Measurements from ENCODE around the gene KRTAP3-1. TPM values are rescaled to one million over a fixed set of nuclear protein-coding genes. Genes with fewer than 3 reads are reported as not detected.
"Not testable (repeated sequence)": the region's sequence is repeated elsewhere in the genome, so short reads cannot be mapped to it uniquely, and the experiment has no call there.

The KRTAP3-1 gene
- total and polyA plus RNA-seq, 7 donors = not detected

DNA sequence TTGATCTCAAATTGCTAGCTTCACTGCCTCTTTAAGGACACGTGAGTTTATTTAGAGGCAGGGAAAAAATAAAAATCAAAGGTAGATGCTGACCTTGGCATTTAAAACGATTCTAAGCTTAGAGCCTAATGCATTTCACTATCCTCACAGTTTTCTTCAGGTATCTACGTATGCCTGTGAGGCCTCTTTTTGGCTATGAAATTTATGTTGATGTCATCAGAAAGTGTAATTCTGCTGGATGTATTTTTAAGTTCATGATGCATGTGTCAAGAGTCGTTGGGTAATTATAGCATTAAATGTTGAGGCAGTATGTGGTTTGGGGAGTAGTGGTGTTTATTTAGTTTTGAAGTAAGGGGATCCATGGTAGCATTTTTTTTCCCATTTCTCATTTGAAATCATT lies 5.0 kb downstream of the KRTAP3-1 start:
- no peaks in the 10 kb centered on the region for H3K9me3 ChIP-seq
- 75 to 77% methylated on average over 4 of the region's 4 CpGs for WGBS, 2 donors
- no peaks in the 10 kb centered on the region for H3K36me3 ChIP-seq
- intact Hi-C loops (cut with DNase I) = no loop called here
- no peaks in the 10 kb centered on the region for H3K4me1 ChIP-seq
- TF ChIP-seq, protein P1, sequence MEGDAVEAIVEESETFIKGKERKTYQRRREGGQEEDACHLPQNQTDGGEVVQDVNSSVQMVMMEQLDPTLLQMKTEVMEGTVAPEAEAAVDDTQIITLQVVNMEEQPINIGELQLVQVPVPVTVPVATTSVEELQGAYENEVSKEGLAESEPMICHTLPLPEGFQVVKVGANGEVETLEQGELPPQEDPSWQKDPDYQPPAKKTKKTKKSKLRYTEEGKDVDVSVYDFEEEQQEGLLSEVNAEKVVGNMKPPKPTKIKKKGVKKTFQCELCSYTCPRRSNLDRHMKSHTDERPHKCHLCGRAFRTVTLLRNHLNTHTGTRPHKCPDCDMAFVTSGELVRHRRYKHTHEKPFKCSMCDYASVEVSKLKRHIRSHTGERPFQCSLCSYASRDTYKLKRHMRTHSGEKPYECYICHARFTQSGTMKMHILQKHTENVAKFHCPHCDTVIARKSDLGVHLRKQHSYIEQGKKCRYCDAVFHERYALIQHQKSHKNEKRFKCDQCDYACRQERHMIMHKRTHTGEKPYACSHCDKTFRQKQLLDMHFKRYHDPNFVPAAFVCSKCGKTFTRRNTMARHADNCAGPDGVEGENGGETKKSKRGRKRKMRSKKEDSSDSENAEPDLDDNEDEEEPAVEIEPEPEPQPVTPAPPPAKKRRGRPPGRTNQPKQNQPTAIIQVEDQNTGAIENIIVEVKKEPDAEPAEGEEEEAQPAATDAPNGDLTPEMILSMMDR (IDR thresholded peaks at IDR 0.05) = no peak
- no peak for TF ChIP-seq POLR2AphosphoS5 (IDR thresholded peaks at IDR 0.05)
- no peak for TF ChIP-seq EP300 (IDR thresholded peaks at IDR 0.05)
- no peak for TF ChIP-seq POLR2A (IDR thresholded peaks at IDR 0.05)
- H3K4me3 ChIP-seq = no peak overlapping the region
- no peak for DNase-seq
- no peak overlapping the region for H3K27ac ChIP-seq
- no peaks in the 10 kb centered on the region for H3K27me3 ChIP-seq

DNA sequence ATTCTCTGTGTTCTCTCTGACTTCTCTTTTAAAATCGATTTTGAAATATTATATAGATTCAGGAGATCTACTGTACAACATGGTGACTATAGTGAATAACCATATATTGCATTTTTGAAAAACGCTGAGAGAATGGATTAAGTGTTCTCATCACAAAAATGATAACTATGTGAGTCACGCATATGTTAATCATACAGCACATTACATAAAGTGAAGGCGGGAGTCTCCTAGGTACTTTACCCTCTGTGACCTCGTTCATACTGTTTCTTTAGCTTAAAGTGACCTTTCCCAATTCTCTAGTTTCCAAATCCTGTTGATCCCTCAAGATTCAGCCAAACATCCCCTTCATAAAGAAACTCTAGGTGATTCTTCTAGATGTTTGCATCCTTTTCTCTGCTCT lies 6.1 kb downstream of the KRTAP3-1 start:
- H3K36me3 ChIP-seq = no peaks in the 10 kb centered on the region

DNA sequence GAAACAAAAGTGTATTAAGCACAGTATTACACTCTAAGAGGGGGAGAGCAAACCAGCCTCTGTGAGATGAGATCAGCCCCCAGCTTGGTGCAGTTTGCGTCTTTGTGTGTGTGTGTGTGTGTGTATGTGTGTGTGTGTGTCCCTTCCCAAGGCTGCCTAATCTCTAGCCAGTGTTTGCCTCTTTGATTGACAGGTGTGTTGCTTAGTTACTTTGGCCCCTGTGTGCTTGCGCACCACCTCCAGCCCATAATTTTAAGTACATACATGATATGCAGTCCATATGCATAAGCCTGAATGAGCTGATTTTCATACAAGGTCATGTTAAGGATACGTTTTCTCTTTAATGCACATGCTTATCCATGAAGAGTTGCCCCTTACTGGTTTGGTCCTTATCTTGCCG lies 7.1 kb downstream of the KRTAP3-1 start:
- DNase-seq = no peak
- Histone ChIP-seq H3K27ac (no peak overlapping the region), H3K4me3 (no peak overlapping the region), H3K9me3 (no peaks in the 10 kb centered on the region), H3K4me1 (no peaks in the 10 kb centered on the region), H3K36me3 (no peaks in the 10 kb centered on the region), H3K27me3 (no peaks in the 10 kb centered on the region)
- no peak for TF ChIP-seq EP300 (IDR thresholded peaks at IDR 0.05)
- intact Hi-C loops (cut with DNase I) = no loop called here
- WGBS, 2 donors = 81 to 91% methylated on average over 4 of the region's 4 CpGs

More for the DNA sequence above, 6.1 kb downstream of the KRTAP3-1 start:
- Histone ChIP-seq H3K27ac (no peak overlapping the region), H3K9me3 (no peaks in the 10 kb centered on the region), H3K27me3 (no peaks in the 10 kb centered on the region), H3K4me3 (no peak overlapping the region), H3K4me1 (no peaks in the 10 kb centered on the region)
- DNase-seq = no peak
- TF ChIP-seq, protein P1 (IDR thresholded peaks at IDR 0.05) = no peak
- TF ChIP-seq POLR2AphosphoS5 (IDR thresholded peaks at IDR 0.05) (no peak), EP300 (IDR thresholded peaks at IDR 0.05) (no peak), POLR2A (IDR thresholded peaks at IDR 0.05) (no peak)
- WGBS, 2 donors = 34 to 69% methylated on average over 5 of the region's 5 CpGs
- intact Hi-C loops (cut with DNase I) = no loop called here

DNA sequence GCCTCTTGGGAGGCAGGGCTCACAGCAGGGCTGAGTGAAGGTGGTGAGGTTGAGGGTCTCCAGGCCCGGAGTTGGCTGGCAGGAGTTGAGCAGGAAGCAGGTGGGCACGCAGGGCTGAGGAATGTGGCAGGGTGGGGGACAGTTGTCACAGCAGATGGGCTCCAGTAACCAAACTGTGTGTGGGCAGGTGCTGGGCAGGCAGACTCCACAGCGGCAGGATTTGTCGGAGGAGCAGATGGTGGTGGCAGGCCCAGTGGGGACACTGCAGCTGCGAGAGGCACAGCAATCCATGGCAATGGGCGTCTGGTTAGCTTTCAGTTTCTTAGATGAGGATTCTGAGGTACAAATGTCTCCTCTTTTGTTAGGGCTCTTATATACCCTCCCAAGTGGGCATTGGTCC lies 9.4 kb downstream of the KRTAP3-1 start, which contains the start of gene KRTAP3-2:
KRTAP3-2 (minus strand) TSS at position 344 of the 400 bp plus-strand sequence; CDS start at position 291, 53 bp downstream.
- H3K4me3 ChIP-seq; H3K4me1 ChIP-seq; H3K27me3 ChIP-seq; H3K36me3 ChIP-seq; H3K27ac ChIP-seq; intact Hi-C loops (cut with DNase I); H3K9me3 ChIP-seq; DNase-seq: not testable (repeated sequence)
- WGBS, 2 donors = 84 to 92% methylated on average over 6 of the region's 6 CpGs

DNA sequence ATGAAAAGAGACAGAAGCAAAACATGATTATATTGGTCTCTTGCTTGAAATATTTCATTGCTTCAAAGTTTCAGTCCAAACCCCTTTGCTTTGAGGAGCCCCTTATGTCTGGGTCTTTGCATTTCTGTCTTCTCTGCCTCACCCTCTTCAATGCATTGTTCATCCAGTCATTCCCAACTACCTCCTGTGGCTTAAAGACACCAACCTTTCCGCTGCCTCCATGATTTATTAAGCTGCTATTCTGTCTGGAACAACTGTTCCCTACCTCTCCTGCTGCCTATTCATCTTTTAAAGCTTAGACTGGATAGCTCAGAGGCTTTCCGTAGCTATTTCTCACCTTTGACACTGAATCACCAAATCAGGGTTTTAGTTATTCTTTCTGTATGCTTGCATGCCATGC lies 11.6 kb downstream of the KRTAP3-1 start:
- no peaks in the 10 kb centered on the region for H3K4me1 ChIP-seq
- DNase-seq = no peak
- H3K36me3 ChIP-seq = no peaks in the 10 kb centered on the region
- H3K4me3 ChIP-seq = no peak overlapping the region
- H3K27ac ChIP-seq = no peak overlapping the region
- no peak for TF ChIP-seq POLR2A (IDR thresholded peaks at IDR 0.05)
- TF ChIP-seq EP300 (IDR thresholded peaks at IDR 0.05) = no peak
- TF ChIP-seq, protein P1 (IDR thresholded peaks at IDR 0.05) = no peak
- TF ChIP-seq POLR2AphosphoS5 (IDR thresholded peaks at IDR 0.05) = no peak
- no peaks in the 10 kb centered on the region for H3K9me3 ChIP-seq
- H3K27me3 ChIP-seq = no peaks in the 10 kb centered on the region
- intact Hi-C loops (cut with DNase I) = no loop called here
- WGBS, 2 donors = 80 to 88% methylated on average over 2 of the region's 2 CpGs

DNA sequence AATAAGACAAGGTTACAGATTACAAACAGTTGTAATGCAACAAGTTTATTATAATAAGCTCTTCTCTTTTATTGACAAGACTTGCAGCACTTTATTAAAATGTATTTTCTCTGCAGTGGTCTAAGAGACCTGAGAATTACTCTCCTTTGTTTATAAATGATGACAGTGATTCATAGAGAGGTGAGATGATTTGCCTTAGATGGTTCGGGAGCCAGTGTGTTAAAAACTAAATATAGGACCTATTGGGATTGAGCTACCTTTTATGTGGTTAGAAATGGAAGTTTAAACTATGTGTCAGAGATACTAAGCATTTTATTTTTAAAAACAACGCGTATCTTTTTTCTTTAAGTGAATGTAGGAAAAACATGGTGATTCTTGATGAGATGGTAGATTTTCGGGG lies 12.1 kb downstream of the KRTAP3-1 start:
- no peak overlapping the region for H3K4me3 ChIP-seq
- TF ChIP-seq, protein P1 (IDR thresholded peaks at IDR 0.05) = no peak
- TF ChIP-seq POLR2AphosphoS5 (IDR thresholded peaks at IDR 0.05) (no peak), POLR2A (IDR thresholded peaks at IDR 0.05) (no peak), EP300 (IDR thresholded peaks at IDR 0.05) (no peak)
- H3K4me1 ChIP-seq = no peaks in the 10 kb centered on the region
- WGBS, 2 donors = 82 to 90% methylated on average over 4 of the region's 4 CpGs
- H3K36me3 ChIP-seq = no peaks in the 10 kb centered on the region
- H3K27ac ChIP-seq = no peak overlapping the region
- H3K9me3 ChIP-seq = no peaks in the 10 kb centered on the region
- intact Hi-C loops (cut with DNase I) = no loop called here
- DNase-seq = no peak
- H3K27me3 ChIP-seq = no peaks in the 10 kb centered on the region

All from sigmoid colon (tissue), 7 donors.